Rectal smooth muscle tissue (tissue), 1 donor: ENCODE data around the gene STAM2.
"Not testable (repeated sequence)": the region's sequence is repeated elsewhere in the genome, so short reads cannot be mapped to it uniquely, and the experiment has no call there.

ENCODE experiments used
- H3K27ac ChIP-seq: one replicate; pipeline ENCODE4 v1.7.0; 2013; ENCODE audit warnings: low read depth, low read length, inconsistent platforms
- H3K27me3 ChIP-seq: one replicate; pipeline ENCODE4 v1.7.0; 2013; ENCODE audit warnings: low read length; ENCODE audit not compliant: control insufficient read depth, insufficient read depth
- H3K36me3 ChIP-seq: one replicate; pipeline ENCODE4 v1.7.0; 2013; ENCODE audit warnings: low read length; ENCODE audit not compliant: control insufficient read depth, insufficient read depth
- H3K4me1 ChIP-seq: one replicate; pipeline ENCODE4 v1.7.0; 2013; ENCODE audit warnings: low read length; ENCODE audit not compliant: control insufficient read depth, insufficient read depth
- H3K4me3 ChIP-seq: one replicate; pipeline ENCODE4 v1.7.0; 2013; ENCODE audit warnings: low read length
- H3K9ac ChIP-seq: one replicate; pipeline ENCODE4 v1.7.0; 2013; ENCODE audit warnings: low read length

Gene STAM2

GRCh38 chr2:152097290-152097800 lies 78.2 kb downstream of the STAM2 start:
- Histone ChIP-seq H3K27me3 (peaks cover 8% of the 10 kb centered on the region), H3K27ac (peak overlapping the region; percentile 32), H3K9ac (no peak overlapping the region), H3K4me1 (peaks cover 3% of the 10 kb centered on the region), H3K4me3 (peak overlapping the region; percentile 69), H3K36me3 (no peaks in the 10 kb centered on the region)

DNA sequence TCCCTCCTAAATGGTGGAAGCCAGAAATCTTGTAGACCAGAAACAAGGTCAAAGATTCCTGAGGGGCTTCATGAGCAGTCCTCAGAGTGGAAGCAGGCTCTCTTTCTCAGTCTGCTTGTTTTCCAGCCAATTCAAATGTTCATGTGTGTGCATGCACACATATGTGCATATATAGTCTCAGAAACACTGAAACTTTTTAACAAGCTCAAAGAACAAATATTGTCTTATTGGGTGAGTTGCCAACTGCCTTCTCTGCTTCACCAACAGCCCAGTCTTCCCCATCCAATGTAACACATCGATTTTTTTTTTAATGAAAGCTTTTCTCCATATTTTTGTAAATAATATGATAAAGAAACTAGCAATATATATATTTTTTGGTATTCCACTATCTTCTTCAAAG lies 80.4 kb downstream of the STAM2 start:
- Histone ChIP-seq H3K4me1 (peaks cover 3% of the 10 kb centered on the region), H3K9ac (no peak overlapping the region), H3K4me3 (no peak overlapping the region), H3K27ac (no peak overlapping the region), H3K27me3 (peaks cover 8% of the 10 kb centered on the region), H3K36me3 (no peaks in the 10 kb centered on the region)

- Histone ChIP-seq H3K4me3 (no peak overlapping the region), H3K36me3 (no peaks in the 10 kb centered on the region), H3K4me1 (no peaks in the 10 kb centered on the region), H3K27ac (no peak overlapping the region), H3K27me3 (no peaks in the 10 kb centered on the region), H3K9ac (no peak overlapping the region)
These were observed 81.5 kb downstream of the STAM2 start for GRCh38 chr2:152094014-152094413.

- Histone ChIP-seq H3K27me3 (no peaks in the 10 kb centered on the region), H3K36me3 (no peaks in the 10 kb centered on the region), H3K4me3 (no peak overlapping the region), H3K27ac (no peak overlapping the region), H3K4me1 (no peaks in the 10 kb centered on the region), H3K9ac (no peak overlapping the region)
These were observed 82.1 kb downstream of the STAM2 start for GRCh38 chr2:152093464-152093863.

DNA sequence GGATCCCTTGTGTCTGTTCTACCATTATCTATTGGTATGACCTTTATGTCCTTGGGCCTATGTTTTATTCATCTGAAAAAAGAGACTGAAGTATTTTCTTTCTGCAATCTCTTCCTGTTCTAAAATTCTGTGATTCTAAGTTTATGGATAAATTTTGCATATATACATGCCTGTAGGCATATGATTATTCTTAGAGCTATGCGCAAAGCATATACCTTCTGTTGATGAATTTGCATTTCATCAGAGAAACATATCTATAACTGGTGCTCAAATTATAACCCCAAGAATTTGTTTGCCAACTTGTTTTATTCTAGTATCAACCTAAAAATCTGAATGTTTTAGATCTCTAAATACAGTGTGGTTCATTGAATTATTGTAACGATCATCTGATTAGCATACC lies 83.5 kb downstream of the STAM2 start:
- Histone ChIP-seq H3K27ac (no peak overlapping the region), H3K4me3 (no peak overlapping the region), H3K27me3 (no peaks in the 10 kb centered on the region), H3K36me3 (no peaks in the 10 kb centered on the region), H3K9ac (no peak overlapping the region), H3K4me1 (no peaks in the 10 kb centered on the region)

DNA sequence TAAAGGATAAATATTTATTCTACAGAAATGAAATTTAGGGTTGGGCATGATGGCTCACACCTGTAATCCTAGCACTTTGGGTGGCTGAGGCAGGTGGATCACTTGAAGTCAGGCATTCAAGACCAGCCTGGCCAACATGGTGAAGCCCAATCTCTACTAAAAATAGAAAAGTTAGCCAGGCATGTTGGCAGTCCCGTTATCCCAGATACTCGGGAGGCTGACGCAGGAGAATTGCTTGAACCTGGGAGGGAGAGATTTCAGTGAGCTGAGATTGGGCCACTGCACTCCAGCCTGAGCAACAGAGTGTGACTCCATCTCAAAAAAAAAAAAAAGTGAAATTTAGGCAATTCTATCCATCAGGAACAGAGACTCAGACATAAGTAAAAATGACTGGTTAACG lies 84.8 kb downstream of the STAM2 start:
- H3K4me1 ChIP-seq, H3K9ac ChIP-seq, H3K4me3 ChIP-seq, H3K36me3 ChIP-seq, H3K27ac ChIP-seq, H3K27me3 ChIP-seq: not testable (repeated sequence)

DNA sequence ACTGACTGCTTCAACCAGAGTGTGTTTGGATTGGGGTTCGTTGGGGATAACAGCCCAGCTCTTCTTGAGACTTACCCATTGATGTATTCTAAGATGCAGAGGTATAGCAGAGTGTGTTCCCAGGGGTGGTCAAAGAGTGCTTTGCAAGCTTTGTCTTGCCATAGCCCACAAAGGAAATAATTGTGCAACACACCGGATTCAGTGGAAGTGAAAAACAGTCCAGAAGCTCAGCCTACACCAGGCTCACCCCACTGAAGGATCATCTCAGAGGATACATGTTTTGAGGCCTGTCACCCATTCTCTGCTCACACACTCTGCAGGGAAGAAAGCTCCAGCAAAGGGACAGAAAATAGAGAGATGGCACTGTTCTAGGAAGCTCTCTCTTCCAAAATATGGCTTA lies 86.3 kb downstream of the STAM2 start:
- no peak overlapping the region for H3K4me3 ChIP-seq
- H3K27me3 ChIP-seq: no peaks in the 10 kb centered on the region
- no peak overlapping the region for H3K9ac ChIP-seq
- no peaks in the 10 kb centered on the region for H3K4me1 ChIP-seq
- H3K27ac ChIP-seq: no peak overlapping the region
- H3K36me3 ChIP-seq: no peaks in the 10 kb centered on the region

- Histone ChIP-seq H3K9ac (no peak overlapping the region), H3K27me3 (no peaks in the 10 kb centered on the region), H3K27ac (no peak overlapping the region), H3K4me3 (no peak overlapping the region), H3K36me3 (no peaks in the 10 kb centered on the region), H3K4me1 (no peaks in the 10 kb centered on the region)
These were observed 87.6 kb downstream of the STAM2 start for GRCh38 chr2:152088006-152088405.

- H3K27ac ChIP-seq: no peak overlapping the region
- no peaks in the 10 kb centered on the region for H3K27me3 ChIP-seq
- H3K4me3 ChIP-seq: no peak overlapping the region
- H3K36me3 ChIP-seq: no peaks in the 10 kb centered on the region
- H3K9ac ChIP-seq: no peak overlapping the region
- no peaks in the 10 kb centered on the region for H3K4me1 ChIP-seq
These were observed 89.3 kb downstream of the STAM2 start for GRCh38 chr2:152086231-152086630.

DNA sequence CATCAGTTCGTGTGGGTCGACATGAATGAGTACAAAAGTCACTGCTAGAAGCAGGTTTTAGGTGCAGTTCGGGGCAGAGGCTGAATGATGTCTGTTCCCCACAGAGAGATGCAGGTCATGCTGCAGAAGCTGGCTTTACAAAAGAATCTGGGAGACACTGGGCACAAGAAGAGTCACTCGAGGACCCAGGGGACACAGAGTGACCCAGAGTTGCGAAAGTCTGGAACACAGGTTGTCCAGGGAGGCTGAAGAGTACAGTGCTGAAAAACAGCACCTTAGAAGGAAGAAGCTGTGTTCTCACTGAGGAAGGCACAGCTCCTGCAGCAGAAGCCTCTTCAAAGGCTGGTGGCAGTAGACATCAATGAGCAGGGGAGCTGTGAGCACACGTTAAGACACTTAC lies 91.5 kb downstream of the STAM2 start:
- Histone ChIP-seq H3K36me3 (no peaks in the 10 kb centered on the region), H3K4me1 (no peaks in the 10 kb centered on the region), H3K27ac (no peak overlapping the region), H3K27me3 (no peaks in the 10 kb centered on the region), H3K9ac (no peak overlapping the region), H3K4me3 (no peak overlapping the region)

- H3K4me3 ChIP-seq: no peak overlapping the region
- no peak overlapping the region for H3K27ac ChIP-seq
- H3K9ac ChIP-seq: no peak overlapping the region
- H3K27me3 ChIP-seq: no peaks in the 10 kb centered on the region
- no peaks in the 10 kb centered on the region for H3K4me1 ChIP-seq
- H3K36me3 ChIP-seq: no peaks in the 10 kb centered on the region
These were observed 92.2 kb downstream of the STAM2 start for GRCh38 chr2:152083202-152083875.

DNA sequence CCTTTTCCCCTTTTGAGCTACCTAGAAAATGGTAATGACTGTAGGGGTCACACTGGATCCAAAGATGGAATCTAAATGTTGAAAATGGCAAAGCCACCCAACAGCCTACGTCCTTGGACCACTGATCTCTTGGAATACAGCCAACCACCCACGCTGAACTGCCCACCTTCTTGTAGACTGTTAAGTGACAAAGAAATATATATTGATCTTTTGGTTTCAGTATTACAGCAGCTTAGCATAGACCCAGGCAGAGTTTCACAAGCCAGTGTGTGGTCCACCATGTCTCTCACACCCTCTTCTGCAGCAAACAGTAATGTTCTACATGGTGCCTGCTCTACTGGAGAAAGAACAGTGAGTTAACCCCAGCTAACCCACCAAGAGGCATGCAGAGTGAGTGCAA lies 96.9 kb downstream of the STAM2 start:
- Histone ChIP-seq H3K4me3 (no peak overlapping the region), H3K9ac (no peak overlapping the region), H3K4me1 (no peaks in the 10 kb centered on the region), H3K27me3 (no peaks in the 10 kb centered on the region), H3K27ac (no peak overlapping the region), H3K36me3 (no peaks in the 10 kb centered on the region)

DNA sequence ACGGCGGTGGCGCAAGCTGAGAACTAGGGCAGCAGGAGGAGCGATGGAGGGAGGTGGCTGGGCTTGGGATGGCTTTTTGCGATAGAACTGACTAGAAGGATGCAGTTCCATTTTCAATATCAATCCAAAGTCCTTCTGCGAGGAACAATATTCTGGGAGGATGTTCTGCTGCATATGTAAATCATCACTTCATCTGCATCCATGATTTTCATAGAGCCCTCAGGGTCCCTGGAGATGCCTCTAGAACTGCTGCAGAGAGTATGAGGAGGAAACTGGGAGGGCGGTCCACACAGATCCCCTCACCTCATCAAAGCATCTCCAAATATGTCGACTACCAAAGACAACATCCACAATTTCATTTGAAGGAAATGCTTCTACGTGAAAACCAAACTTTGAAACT lies 97.5 kb downstream of the STAM2 start:
- H3K4me3 ChIP-seq: no peak overlapping the region
- no peaks in the 10 kb centered on the region for H3K36me3 ChIP-seq
- no peak overlapping the region for H3K9ac ChIP-seq
- H3K27ac ChIP-seq: no peak overlapping the region
- no peaks in the 10 kb centered on the region for H3K27me3 ChIP-seq
- no peaks in the 10 kb centered on the region for H3K4me1 ChIP-seq
